ENCODE measurements around the gene BTRC.

Gene BTRC

DNA sequence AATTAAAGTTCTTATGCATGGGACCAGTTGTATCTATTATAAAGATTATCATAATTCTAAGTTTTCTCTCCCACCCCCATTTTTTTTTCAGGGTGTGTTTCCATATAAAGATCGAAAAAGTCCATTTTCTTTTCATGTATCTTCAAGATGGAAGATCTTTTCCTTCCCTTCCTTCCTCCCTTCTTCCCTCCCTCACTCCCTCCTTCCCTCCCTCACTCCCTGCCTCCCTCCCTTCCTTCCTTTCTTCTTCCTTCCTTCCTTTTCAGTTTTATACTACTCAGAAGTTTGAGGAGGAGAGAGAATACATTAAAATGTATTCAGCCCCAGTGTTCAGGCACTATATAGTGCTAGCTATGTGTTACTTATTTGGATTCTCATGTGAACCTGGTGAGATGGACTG is 136.1 kb downstream of the BTRC start:
- H3K36me3 Mint-ChIP-seq = peaks cover 4% of the 10 kb centered on the region
- no peak overlapping the region for H3K27ac Mint-ChIP-seq
- peaks cover 18% of the 10 kb centered on the region for H3K4me1 Mint-ChIP-seq (ENCODE audit: low read depth)
- no peak overlapping the region for H3K4me3 Mint-ChIP-seq
- H3K9me3 Mint-ChIP-seq (ENCODE audit: low read depth) = no peaks in the 10 kb centered on the region
- no peaks in the 10 kb centered on the region for H3K27me3 Mint-ChIP-seq

DNA sequence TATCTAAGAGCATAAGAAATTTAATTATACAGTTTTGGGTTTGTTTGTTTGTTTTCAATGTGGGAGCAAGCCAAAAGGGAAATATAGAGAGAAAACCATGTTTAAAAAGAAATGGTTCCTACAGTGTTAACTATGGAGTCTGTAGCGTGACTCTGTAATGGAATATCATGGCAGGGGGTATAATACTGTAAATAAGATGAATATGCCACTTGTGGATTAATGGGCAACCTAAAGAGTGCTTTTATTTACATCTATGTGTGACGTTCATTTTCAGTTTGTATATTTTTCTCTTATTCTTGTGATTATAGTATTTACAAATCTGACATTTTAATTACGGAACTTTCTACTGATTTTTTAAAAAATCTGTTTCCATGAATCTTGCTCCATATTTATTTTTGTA is 138.2 kb downstream of the BTRC start:
- Mint-ChIP-seq H3K4me1 (ENCODE audit: low read depth) (peaks cover 3% of the 10 kb centered on the region), H3K27me3 (no peaks in the 10 kb centered on the region), H3K4me3 (no peak overlapping the region), H3K36me3 (no peaks in the 10 kb centered on the region), H3K9me3 (ENCODE audit: low read depth) (no peaks in the 10 kb centered on the region), H3K27ac (no peak overlapping the region)

DNA sequence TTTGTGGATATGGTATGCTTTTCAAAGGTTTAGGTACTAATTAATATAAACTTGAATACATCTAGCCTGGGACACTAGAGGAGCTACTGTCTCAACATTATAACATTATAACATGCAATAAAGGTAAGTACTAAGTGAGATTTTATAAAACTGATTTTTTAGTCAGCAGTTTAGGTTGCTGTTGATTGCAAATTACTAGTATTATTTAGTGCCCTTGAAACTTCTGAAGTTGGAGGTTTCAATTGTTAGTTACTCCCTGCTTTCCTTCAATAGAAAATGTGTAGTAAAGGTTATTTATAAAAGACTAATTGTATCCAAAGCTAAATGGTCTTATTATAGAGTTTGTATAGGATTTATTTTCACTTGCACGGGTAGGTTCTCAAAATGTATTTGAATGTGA is 138.8 kb downstream of the BTRC start:
- H3K36me3 Mint-ChIP-seq = no peaks in the 10 kb centered on the region
- H3K4me3 Mint-ChIP-seq = no peak overlapping the region
- no peaks in the 10 kb centered on the region for H3K27me3 Mint-ChIP-seq
- no peaks in the 10 kb centered on the region for H3K9me3 Mint-ChIP-seq (ENCODE audit: low read depth)
- no peak overlapping the region for H3K27ac Mint-ChIP-seq
- no peaks in the 10 kb centered on the region for H3K4me1 Mint-ChIP-seq (ENCODE audit: low read depth)

DNA sequence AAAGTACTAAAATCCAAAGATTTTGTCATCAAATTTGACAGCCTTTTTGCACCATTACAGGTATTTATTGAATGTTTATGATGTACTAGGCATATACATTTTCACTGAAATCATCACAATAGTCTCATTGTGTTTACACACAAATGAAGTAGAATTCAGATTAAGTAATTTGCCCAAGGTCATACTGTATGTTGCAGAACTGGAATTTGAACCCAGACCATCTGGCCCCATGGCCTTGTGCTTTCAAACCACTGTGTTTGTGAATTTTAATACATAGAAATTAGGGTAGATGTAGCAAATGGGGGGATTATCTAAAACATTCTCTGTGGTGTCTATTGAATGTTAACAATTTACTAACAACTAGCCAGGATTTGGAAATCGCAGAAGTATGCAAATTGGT is 139.3 kb downstream of the BTRC start:
- H3K36me3 Mint-ChIP-seq = no peaks in the 10 kb centered on the region
- H3K27me3 Mint-ChIP-seq = no peaks in the 10 kb centered on the region
- H3K9me3 Mint-ChIP-seq (ENCODE audit: low read depth) = no peaks in the 10 kb centered on the region
- H3K4me1 Mint-ChIP-seq (ENCODE audit: low read depth) = no peaks in the 10 kb centered on the region
- H3K27ac Mint-ChIP-seq = no peak overlapping the region
- H3K4me3 Mint-ChIP-seq = no peak overlapping the region

DNA sequence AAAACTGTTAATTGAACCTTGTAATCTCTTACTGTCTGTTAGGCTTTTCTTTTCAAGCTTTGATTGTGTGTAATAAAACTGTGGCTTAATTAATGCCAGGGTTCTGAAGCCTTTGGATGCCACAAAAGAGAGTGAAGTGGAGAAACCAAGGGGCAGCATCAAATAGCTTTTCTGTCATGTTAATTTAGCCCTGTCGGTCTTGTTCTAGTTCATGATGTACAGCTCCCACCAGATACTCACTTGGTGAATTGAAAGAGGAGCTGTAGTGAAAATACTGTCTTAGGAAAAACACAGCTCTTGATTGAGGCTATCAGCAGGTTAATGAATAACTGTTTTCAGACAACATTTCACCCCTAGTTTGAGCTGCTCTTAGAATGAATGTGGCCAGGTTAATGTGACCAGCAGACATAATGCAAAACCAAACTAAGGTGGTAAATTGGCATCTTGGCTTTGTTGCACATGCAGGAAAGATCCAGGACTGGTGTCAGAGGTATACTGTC is 139.9 kb downstream of the BTRC start:
- no peaks in the 10 kb centered on the region for H3K36me3 Mint-ChIP-seq
- no peaks in the 10 kb centered on the region for H3K4me1 Mint-ChIP-seq (ENCODE audit: low read depth)
- no peaks in the 10 kb centered on the region for H3K9me3 Mint-ChIP-seq (ENCODE audit: low read depth)
- H3K4me3 Mint-ChIP-seq = no peak overlapping the region
- no peak overlapping the region for H3K27ac Mint-ChIP-seq
- no peaks in the 10 kb centered on the region for H3K27me3 Mint-ChIP-seq

DNA sequence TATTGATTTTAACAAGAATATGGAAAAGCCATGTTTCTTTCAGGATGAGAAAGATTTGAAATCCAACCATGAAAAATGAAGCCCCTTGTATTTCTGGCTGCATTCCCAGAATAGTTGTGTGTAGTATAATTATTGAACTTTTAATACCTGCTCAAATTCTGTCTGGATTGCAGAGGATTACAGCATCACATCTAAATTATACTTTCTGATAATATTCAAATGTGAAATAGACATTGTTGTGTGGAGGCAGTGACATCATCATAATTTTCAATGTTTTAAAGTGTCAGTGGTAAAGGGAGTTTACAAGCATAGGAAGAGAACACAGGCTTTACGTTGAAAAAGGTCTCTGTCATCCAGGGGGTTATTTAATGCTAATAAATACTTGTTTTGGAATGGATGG is 140.7 kb downstream of the BTRC start:
- H3K27me3 Mint-ChIP-seq = no peaks in the 10 kb centered on the region
- peaks cover 3% of the 10 kb centered on the region for H3K36me3 Mint-ChIP-seq
- no peaks in the 10 kb centered on the region for H3K4me1 Mint-ChIP-seq (ENCODE audit: low read depth)
- no peak overlapping the region for H3K27ac Mint-ChIP-seq
- H3K9me3 Mint-ChIP-seq (ENCODE audit: low read depth) = no peaks in the 10 kb centered on the region
- no peak overlapping the region for H3K4me3 Mint-ChIP-seq

DNA sequence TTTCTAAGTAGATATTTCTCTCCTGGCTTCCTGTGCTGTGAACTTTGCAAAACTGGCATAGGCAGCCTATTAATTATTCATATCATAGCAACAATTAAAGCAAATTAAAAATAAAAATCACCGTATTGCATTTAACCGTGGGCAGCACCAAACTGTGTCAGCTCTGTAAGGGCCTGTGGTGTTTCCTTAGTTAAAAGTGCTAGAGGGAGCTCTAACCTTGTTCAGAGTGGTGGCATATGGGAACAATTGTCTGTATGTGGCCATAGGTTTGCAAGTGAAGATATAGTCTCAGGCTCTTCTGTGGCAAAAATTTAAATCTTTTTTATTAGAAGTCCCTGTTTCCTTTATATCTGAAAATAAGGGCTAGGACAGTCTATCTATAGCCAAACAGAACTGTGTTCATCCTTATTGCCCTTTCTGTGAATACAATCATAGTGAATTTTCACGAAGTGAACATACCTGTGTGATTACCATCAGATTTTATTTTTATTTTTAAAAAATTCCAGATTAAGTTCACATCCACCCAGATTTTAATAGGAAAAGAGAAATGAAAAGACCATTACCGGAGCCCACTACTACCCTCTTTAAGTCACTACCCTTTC is 141.5 kb downstream of the BTRC start:
- no peak overlapping the region for H3K4me3 Mint-ChIP-seq
- H3K9me3 Mint-ChIP-seq (ENCODE audit: low read depth) = no peaks in the 10 kb centered on the region
- H3K27me3 Mint-ChIP-seq = no peaks in the 10 kb centered on the region
- peaks cover 3% of the 10 kb centered on the region for H3K36me3 Mint-ChIP-seq
- H3K27ac Mint-ChIP-seq = no peak overlapping the region
- no peaks in the 10 kb centered on the region for H3K4me1 Mint-ChIP-seq (ENCODE audit: low read depth)

DNA sequence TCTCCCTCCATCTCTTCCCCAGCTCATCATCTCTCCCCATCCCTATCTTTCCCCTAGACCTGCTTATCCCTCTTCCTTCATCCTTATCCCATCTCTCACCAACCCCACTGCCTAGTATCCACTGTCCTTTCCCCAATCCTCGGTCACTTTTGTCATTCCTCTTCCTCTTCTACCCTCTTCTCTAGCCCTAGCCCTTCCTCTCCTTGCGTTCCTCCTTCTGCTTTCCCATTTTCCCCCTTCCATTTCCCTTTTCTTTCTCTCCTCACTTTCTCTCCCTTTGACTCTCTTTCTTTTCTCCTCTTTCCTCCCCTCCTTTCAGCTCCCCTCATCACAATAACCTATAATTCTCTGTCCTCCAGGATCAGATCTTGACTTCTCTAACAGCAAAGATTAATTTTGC is 150.5 kb downstream of the BTRC start:
- Mint-ChIP-seq H3K27me3 (no peaks in the 10 kb centered on the region), H3K9me3 (ENCODE audit: low read depth) (no peaks in the 10 kb centered on the region)

DNA sequence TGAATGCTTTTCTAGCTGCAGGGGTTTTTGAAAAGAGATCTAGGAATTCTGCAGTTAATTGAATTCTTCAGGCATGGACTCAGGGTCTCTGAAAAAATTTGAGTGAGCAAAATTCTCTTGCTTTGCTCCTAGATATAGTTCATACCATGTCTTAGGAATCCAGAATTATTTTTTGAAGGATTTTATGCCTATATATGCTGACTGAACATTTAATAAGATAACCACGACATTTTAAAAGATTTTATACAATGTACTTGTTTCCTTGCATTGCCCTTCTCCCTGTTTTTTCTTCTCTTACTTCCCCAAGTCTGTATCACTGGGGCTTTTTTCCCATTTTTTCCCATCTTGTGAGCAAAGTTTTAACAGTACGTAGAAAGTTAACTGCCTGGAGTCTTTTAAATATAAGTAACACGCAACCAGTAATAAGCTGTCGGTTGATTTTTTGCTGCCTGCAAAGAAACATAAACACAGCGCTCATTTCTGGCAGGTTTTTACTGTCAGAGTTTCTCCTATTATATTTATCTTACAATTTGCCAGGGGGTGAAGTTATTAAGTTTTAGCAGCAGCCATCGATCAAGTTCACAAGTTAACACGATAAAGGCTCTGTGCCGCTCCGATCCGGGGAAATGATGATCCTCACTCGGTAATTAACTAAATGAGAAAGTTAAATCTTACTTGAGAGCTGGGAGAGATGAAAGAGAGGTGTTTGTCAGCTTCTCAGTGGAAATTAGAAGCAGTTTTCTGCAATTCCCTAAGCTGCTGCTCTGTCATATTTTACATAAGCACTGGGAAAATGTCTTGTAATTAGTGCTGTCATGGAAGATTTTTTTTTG is 153.1 kb downstream of the BTRC start:
- no peaks in the 10 kb centered on the region for H3K27me3 Mint-ChIP-seq
- H3K27ac Mint-ChIP-seq = no peak overlapping the region
- H3K4me3 Mint-ChIP-seq = no peak overlapping the region
- H3K36me3 Mint-ChIP-seq = peaks cover 11% of the 10 kb centered on the region
- no peaks in the 10 kb centered on the region for H3K4me1 Mint-ChIP-seq (ENCODE audit: low read depth)
- no peaks in the 10 kb centered on the region for H3K9me3 Mint-ChIP-seq (ENCODE audit: low read depth)

More for the DNA sequence above, 150.5 kb downstream of the BTRC start:
- Mint-ChIP-seq H3K27ac (no peak overlapping the region), H3K36me3 (peaks cover 7% of the 10 kb centered on the region), H3K4me3 (no peak overlapping the region), H3K4me1 (ENCODE audit: low read depth) (no peaks in the 10 kb centered on the region)

DNA sequence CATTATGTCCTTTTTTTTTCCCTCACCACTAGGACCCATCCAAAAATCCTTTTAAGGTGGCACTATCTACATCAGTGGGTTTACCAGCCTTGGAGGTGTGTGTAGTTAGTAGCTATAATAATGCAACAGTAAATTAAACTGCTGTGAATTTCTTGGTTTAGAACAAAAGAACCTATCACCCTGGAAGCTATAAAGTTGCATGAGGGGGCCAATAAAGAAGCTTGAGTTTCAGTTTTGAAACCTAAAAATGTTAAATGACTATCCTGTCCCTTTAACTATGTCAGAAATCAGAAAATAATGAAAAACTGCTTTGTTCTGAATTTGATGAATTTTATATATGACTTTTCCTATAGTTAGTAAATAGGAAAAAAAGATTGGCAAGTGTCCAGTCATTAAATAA is 153.9 kb downstream of the BTRC start:
- Mint-ChIP-seq H3K4me3 (no peak overlapping the region), H3K27me3 (no peaks in the 10 kb centered on the region), H3K36me3 (peaks cover 11% of the 10 kb centered on the region), H3K27ac (no peak overlapping the region), H3K9me3 (ENCODE audit: low read depth) (no peaks in the 10 kb centered on the region), H3K4me1 (ENCODE audit: low read depth) (no peaks in the 10 kb centered on the region)

DNA sequence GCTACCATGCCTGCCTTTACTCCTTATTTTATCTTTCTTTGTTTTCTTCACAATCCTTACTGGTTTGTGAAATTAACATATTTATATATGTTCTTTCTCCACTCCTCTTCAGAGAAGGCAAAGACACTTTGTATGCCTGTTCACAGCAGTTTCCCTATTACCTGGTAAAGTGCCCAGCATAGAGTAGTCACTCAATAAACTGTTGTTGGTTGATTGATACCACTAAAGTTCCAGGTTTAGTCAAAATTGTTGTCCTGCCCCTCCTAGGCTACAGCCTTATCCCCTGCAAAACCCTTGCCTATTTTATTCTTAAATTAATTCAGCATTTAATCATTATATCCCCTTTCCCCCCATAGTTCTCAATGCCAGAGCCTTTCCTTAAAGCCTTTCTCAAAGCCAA is 158.0 kb downstream of the BTRC start:
- Mint-ChIP-seq H3K27me3 (no peaks in the 10 kb centered on the region), H3K36me3 (peaks cover 13% of the 10 kb centered on the region), H3K4me3 (no peak overlapping the region), H3K4me1 (ENCODE audit: low read depth) (no peaks in the 10 kb centered on the region), H3K9me3 (ENCODE audit: low read depth) (no peaks in the 10 kb centered on the region), H3K27ac (no peak overlapping the region)

DNA sequence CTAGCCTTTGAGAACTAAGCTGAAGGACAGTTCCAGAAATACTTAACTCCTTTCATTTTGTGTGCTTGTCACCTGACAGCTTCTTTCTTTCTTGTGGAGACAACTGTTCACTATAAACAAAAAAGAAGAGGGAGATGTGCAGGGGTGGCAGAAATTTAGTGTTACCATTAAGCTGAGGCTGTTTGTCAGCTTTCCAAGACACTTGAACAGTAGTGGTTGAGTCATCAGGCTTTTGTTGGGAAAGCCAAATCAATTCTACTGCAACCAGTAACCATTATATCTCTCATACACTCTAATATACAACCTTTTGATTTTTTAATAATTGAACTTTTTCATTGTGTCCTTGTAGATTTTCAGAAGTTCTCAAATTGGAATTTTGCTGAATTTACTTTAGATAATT is 158.8 kb downstream of the BTRC start:
- H3K27me3 Mint-ChIP-seq = no peaks in the 10 kb centered on the region
- H3K27ac Mint-ChIP-seq = no peak overlapping the region
- no peaks in the 10 kb centered on the region for H3K9me3 Mint-ChIP-seq (ENCODE audit: low read depth)
- no peak overlapping the region for H3K4me3 Mint-ChIP-seq
- peaks cover 13% of the 10 kb centered on the region for H3K36me3 Mint-ChIP-seq
- H3K4me1 Mint-ChIP-seq (ENCODE audit: low read depth) = no peaks in the 10 kb centered on the region

DNA sequence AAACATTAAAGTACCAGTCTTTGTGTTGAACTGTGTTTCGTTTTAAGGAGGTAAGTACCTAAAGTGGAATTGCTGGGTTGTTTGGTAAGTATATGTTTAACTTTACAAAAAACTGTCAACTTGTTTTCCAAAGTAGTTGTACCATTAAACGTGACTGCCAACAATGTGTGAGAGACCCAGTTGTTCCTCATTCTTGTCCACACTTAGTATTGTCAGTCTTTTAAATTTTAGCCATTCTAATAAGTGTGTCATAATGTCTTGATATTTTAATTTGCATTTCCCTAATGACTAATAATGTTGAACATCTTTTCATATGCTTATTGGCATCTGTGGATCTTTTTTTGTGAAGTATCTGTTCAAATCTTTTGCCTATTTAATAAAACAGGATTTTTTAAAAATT is 159.8 kb downstream of the BTRC start:
- no peaks in the 10 kb centered on the region for H3K4me1 Mint-ChIP-seq (ENCODE audit: low read depth)
- H3K4me3 Mint-ChIP-seq = no peak overlapping the region
- H3K27ac Mint-ChIP-seq = no peak overlapping the region
- no peaks in the 10 kb centered on the region for H3K27me3 Mint-ChIP-seq
- peaks cover 13% of the 10 kb centered on the region for H3K36me3 Mint-ChIP-seq
- no peaks in the 10 kb centered on the region for H3K9me3 Mint-ChIP-seq (ENCODE audit: low read depth)

DNA sequence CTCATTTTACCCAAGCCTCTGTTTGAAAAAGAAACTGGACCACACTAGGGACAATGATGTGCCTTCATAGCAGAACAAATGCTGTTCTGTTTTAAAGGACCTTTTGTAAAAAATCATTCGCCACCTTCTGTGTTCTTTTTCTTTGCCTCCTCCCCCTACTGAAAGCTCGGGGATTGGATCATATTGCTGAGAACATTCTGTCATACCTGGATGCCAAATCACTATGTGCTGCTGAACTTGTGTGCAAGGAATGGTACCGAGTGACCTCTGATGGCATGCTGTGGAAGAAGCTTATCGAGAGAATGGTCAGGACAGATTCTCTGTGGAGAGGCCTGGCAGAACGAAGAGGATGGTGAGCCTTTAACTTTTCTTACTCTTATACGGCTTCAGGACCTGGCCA is 171.9 kb downstream of the BTRC start:
- Mint-ChIP-seq H3K27me3 (no peaks in the 10 kb centered on the region), H3K36me3 (peaks cover 12% of the 10 kb centered on the region), H3K9me3 (ENCODE audit: low read depth) (no peaks in the 10 kb centered on the region), H3K4me1 (ENCODE audit: low read depth) (no peaks in the 10 kb centered on the region), H3K4me3 (no peak overlapping the region), H3K27ac (no peak overlapping the region)

DNA sequence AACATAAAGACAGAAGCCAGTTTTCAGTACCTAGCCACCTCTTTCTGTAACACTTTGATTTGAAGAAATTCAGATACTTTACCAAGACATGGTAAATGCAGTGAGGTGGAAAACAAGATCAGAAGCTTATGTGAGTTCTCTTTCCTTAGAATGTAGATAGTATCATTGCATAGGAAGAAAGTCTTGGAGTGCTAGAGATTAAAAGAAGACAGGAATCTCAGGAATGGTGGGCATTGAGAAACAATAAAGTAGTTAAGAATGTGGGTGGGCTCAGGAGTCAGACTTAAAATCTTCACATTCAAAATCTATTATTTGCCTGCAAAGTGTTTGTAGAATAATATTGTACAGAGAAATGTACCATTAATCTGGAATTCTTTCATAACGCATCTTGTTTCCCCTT is 175.2 kb downstream of the BTRC start:
- H3K4me1 Mint-ChIP-seq (ENCODE audit: low read depth) = no peaks in the 10 kb centered on the region
- no peak overlapping the region for H3K4me3 Mint-ChIP-seq
- H3K27me3 Mint-ChIP-seq = no peaks in the 10 kb centered on the region
- H3K36me3 Mint-ChIP-seq = peaks cover 17% of the 10 kb centered on the region
- no peaks in the 10 kb centered on the region for H3K9me3 Mint-ChIP-seq (ENCODE audit: low read depth)
- H3K27ac Mint-ChIP-seq = no peak overlapping the region

Measured in activated naive CD8-positive, alpha-beta T cell (primary cell).